Activated T-cell treated with anti-CD3 and anti-CD28 coated beads for 4 hours (primary cell): ENCODE data around the gene CNST.
"Not testable (repeated sequence)": the region's sequence is repeated elsewhere in the genome, so short reads cannot be mapped to it uniquely, and the experiment has no call there.

Experiments
- DNase-seq: peaks from one replicate; pipeline ENCODE4 v3.0.0-alpha.2; 2020

The CNST gene

GRCh38 chr1:246560833-246561232, 5.4 kb upstream of the CNST start:
- not testable (repeated sequence) for DNase-seq

DNA sequence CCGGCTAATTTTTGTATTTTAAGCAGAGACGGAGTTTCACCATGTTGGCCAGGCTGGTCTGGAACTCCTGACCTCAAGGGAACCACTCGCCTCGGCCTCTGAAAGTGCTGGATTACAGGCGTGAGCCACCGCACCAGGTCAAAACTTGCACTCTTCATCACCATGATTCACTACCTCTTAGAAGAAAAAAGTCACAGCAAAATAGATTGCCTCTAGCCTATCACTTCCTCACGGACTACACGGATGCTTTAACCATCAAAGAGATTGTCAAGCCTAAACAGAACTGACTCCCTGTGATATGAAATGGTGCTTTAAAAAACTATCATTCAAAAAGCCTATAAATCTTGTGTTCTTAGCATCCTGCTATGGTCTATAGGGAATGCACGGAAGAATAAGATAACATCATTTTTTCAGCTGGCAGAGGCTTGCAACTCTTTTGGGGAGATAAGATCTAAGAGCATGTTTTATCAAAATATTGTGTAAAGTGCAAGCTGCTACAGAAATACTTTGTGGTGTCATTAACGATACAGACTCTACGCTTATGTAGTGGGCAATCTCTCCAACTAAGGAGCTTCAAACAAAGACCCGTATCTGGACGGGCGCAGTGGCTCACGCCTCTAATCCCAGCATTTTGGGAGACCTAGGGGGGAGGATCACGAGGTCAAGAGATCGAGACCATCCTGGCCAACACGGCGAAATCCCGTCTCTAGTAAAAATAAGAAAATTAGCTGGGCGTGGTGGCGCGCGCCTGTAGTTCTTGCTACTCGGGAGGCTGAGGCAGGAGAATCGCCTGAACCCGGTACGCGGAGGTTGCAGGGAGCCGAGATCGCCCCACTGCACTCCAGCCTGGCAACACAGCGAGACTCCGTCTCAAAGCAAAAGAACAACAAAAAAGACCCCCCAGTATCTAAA, 1.2 kb upstream of the CNST start:
- DNase-seq = no peak

- DNase-seq = no peak
Observed at GRCh38 chr1:246565751-246566127, 517 bp upstream of the CNST start.

DNA sequence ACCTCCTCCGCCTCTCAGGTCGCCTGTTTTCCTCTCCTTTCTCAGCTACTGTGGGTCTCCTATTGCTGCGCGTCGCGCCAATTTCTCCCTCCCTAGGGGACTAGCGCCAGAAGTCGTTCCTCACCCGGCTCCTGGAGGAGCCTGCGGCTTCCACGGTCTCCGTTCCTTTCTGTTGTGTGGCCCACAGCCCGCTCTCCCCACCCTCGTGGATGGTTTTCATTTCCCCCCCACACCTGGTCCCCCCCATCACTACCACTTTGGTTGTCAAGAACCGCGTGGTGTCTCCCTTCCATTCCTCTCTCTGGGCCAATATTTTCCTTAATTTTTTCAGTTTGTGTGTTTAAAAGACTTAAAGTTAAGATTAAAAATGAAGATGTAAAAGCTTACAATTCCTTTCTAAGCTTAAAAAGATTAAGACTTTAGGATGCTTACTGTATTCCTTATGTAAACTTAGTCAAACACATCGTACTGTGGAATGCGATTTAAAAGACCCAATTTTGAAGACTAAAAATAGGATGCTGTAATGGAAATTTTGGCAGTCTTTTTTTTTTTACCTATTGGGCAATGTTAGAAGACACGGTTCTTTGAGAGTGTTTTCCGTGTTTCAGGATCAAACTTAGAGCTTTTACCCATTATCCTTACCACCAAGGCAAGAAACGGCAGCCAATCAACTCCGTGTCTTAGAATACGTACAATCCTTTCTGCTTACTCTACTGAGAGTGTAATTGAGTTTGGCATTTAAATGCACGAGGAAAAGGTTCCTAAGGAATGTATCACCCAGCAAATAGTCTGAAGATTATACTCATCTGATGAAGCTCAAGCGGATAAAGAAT, 773 bp downstream of the CNST start:
- DNase-seq = peak; percentile 44

GRCh38 chr1:246567646-246568235, 1.5 kb downstream of the CNST start:
- DNase-seq = no peak

GRCh38 chr1:246569248-246570238, 3.3 kb downstream of the CNST start:
- no peak for DNase-seq

- not testable (repeated sequence) for DNase-seq
Observed at GRCh38 chr1:246571309-246571708, 5.1 kb downstream of the CNST start.

DNA sequence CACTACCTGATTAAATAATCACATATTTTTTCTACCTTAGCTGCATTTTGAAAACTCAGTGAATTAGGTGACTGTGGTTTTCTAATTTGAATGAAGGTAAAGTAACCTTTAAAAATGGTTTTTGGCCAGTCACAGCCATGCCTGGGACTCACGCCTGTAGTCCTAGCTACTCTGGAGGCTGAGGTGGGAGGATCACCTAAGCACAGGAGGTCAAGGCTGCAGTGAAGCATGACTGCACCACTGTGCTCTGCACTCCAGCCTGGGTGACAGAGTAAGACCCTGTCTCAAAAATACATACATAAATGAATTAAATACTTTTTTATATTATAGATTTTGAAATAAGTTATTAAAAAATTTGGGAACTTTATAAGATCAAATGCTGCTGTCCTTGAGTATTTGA, 5.7 kb downstream of the CNST start:
- DNase-seq = no peak

GRCh38 chr1:246572785-246573184, 6.5 kb downstream of the CNST start:
- DNase-seq = no peak

- no peak for DNase-seq
Observed at GRCh38 chr1:246573491-246573890, 7.2 kb downstream of the CNST start.

- no peak for DNase-seq
Observed at GRCh38 chr1:246576709-246577032, 10.4 kb downstream of the CNST start.

- DNase-seq = no peak
Observed at GRCh38 chr1:246577082-246577719, 10.9 kb downstream of the CNST start.

- DNase-seq = no peak
Observed at GRCh38 chr1:246577720-246578106, 11.5 kb downstream of the CNST start.

GRCh38 chr1:246579818-246580217, 13.6 kb downstream of the CNST start:
- no peak for DNase-seq

GRCh38 chr1:246580497-246581370, 14.5 kb downstream of the CNST start:
- DNase-seq = no peak

- DNase-seq = no peak
Observed at GRCh38 chr1:246582301-246583055, 16.2 kb downstream of the CNST start.

DNA sequence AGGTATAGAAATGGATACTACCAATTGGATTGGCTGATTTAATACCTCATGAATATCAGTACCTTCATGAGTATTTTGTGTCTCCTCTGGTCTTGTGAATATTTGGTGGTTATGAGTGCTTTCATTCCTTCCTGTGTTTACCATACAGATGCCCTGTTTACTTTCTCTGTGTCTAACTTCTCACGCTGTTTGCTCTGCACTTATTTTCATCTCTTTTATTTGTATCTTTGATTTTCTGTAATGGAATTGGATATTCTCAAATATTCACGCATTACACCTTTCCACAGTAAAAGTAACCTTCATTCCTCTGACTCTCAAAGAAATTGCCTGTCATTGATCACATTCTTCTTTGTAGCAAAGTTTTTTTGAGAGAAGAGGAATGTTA, 16.8 kb downstream of the CNST start:
- DNase-seq = no peak

GRCh38 chr1:246583448-246584185, 17.4 kb downstream of the CNST start:
- no peak for DNase-seq

GRCh38 chr1:246587032-246587431, 20.8 kb downstream of the CNST start:
- no peak for DNase-seq
